Vagina (tissue), 2 donors: ENCODE data around the gene TTLL13.

Experiments
- POLR2A ChIP-seq, 2 donors: fragments of 450-650 bp; IDR thresholded peaks; one replicate each; pipeline ENCODE4 v1.6.1; 2017; ENCODE audit warnings: antibody characterized with exemption in 2 of 2, mild to moderate bottlenecking in 2 of 2, moderate library complexity in 2 of 2
- TF ChIP-seq, protein P1 (sequence below), 3 experiments: fragments of 450-650 bp in 2 of 3; fragments of 200-600 bp in 1 of 3; sonication (generic) in 1 of 3; IDR thresholded peaks; one replicate each; pipeline ENCODE4 v1.5.1; 2017 to 2019; ENCODE audit warnings: antibody characterized with exemption in 3 of 3, mild to moderate bottlenecking in 2 of 3, moderate library complexity in 2 of 3

DNA sequence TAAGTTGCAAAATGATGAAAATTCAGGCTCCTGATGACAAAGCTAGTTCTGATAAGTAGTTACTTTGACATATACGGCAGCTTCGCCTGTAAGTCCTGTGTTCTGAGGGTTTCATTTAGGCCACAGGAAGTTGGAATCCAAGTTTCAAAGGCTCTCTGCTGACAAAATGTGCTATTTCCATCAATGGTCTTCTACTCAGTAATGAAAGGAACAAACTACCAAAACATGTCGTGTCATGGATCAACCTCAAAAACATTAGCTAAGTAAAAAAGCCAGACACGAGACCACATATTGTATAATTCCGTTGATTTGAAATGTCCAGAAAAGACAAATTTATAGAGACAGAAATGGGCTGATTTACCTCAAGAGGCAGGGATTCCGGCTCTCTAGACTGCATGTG lies 38.6 kb downstream of the TTLL13 start:
- TF ChIP-seq, protein P1, sequence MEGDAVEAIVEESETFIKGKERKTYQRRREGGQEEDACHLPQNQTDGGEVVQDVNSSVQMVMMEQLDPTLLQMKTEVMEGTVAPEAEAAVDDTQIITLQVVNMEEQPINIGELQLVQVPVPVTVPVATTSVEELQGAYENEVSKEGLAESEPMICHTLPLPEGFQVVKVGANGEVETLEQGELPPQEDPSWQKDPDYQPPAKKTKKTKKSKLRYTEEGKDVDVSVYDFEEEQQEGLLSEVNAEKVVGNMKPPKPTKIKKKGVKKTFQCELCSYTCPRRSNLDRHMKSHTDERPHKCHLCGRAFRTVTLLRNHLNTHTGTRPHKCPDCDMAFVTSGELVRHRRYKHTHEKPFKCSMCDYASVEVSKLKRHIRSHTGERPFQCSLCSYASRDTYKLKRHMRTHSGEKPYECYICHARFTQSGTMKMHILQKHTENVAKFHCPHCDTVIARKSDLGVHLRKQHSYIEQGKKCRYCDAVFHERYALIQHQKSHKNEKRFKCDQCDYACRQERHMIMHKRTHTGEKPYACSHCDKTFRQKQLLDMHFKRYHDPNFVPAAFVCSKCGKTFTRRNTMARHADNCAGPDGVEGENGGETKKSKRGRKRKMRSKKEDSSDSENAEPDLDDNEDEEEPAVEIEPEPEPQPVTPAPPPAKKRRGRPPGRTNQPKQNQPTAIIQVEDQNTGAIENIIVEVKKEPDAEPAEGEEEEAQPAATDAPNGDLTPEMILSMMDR (IDR thresholded peaks at IDR 0.05): no peak
- TF ChIP-seq POLR2A (IDR thresholded peaks at IDR 0.05): no peak
